BJ (cell line): Measurements from ENCODE around the gene MAPKAPK2. TPM values are rescaled to one million over a fixed set of nuclear protein-coding genes. Genes with fewer than 3 reads are reported as not detected.

ENCODE experiments used
- CTCF ChIA-PET: fragments of 350-600 bp; formaldehyde crosslinking; extraction: SDS; loops from one replicate; lab custom pipeline; 2021; ENCODE audit warnings: antibody characterized with exemption, inconsistent platforms; lab: Yijun Ruan, JAX
- POLR2A ChIA-PET: fragments of 300-600 bp; sonication (Branson Sonifier 250); formaldehyde crosslinking; extraction: SDS; loops from one replicate; lab custom pipeline; 2021; ENCODE audit warnings: antibody characterized with exemption; lab: Charles Lee
- DNase-seq: peaks from one replicate; pipeline ENCODE4 v3.0.0-alpha.2; 2011; ENCODE audit warnings: low read depth
- H3K27me3 ChIP-seq: 2 replicates; pipeline ENCODE4 v1.6.0; 2011; ENCODE audit warnings: low read length; ENCODE audit not compliant: control insufficient read depth, insufficient read depth
- H3K36me3 ChIP-seq: 2 replicates; pipeline ENCODE4 v1.5.1; 2011; ENCODE audit warnings: low read length; ENCODE audit not compliant: control insufficient read depth, insufficient read depth
- H3K4me3 ChIP-seq: 2 replicates; pipeline ENCODE4 v1.5.1; 2011; ENCODE audit warnings: low read depth, mild to moderate bottlenecking, control low read depth, low read length
- CTCF ChIP-seq: IDR thresholded peaks from 2 replicates; pipeline ENCODE4 v1.5.1; 2011; ENCODE audit warnings: low read depth, mild to moderate bottlenecking, control low read depth, inconsistent platforms, low read length, moderate library complexity; ENCODE audit not compliant: insufficient read depth
- polyA plus RNA-seq: library from polyadenylated mRNA; depleted of rRNA; stranded (reverse); fragments of >200 nt; gene quantifications from 2 replicates; pipeline ENCODE4 v1.2.3, GENCODE V29; 2011

MAPKAPK2 gene
- polyA plus RNA-seq, 1 experiment = 80.1 TPM

- H3K4me3 ChIP-seq = no peak overlapping the region
- no peak for TF ChIP-seq CTCF
- ChIA-PET CTCF (interaction anchor here (1.0 to 3.1 kb wide), 3 partner anchors 15 to 171 kb away, joined by 3 to 20 read pairs (median 6); no protein-coding TSS in a partner anchor), POLR2A (interaction anchor here (0.6 kb wide), 1 partner anchor 91 kb away, joined by 3 read pairs; no protein-coding TSS in a partner anchor)
- no peaks in the 10 kb centered on the region for H3K27me3 ChIP-seq
- H3K36me3 ChIP-seq = no peaks in the 10 kb centered on the region
- DNase-seq = no peak
Measured at GRCh38 chr1:206741142-206741701, 56.5 kb downstream of the MAPKAPK2 start.

- Histone ChIP-seq H3K36me3 (no peaks in the 10 kb centered on the region), H3K4me3 (no peak overlapping the region), H3K27me3 (no peaks in the 10 kb centered on the region)
- no peak for DNase-seq
- CTCF ChIA-PET = interaction anchor here (0.6 to 2.6 kb wide), 3 partner anchors 8 to 169 kb away, joined by 3 to 11 read pairs (median 3); no protein-coding TSS in a partner anchor
- no peak for TF ChIP-seq CTCF
- POLR2A ChIA-PET = no interaction called here
Measured at GRCh38 chr1:206742719-206743383, 58.1 kb downstream of the MAPKAPK2 start.

- Histone ChIP-seq H3K27me3 (no peaks in the 10 kb centered on the region), H3K4me3 (no peak overlapping the region), H3K36me3 (no peaks in the 10 kb centered on the region)
- DNase-seq = no peak
- CTCF ChIA-PET = interaction anchor here (0.6 to 2.6 kb wide), 7 partner anchors 9 to 167 kb away, joined by 3 to 11 read pairs (median 5); no protein-coding TSS in a partner anchor
- no peak for TF ChIP-seq CTCF
- POLR2A ChIA-PET = no interaction called here
Measured at GRCh38 chr1:206744683-206745082, 60.0 kb downstream of the MAPKAPK2 start.

GRCh38 chr1:206745301-206745700, 60.6 kb downstream of the MAPKAPK2 start:
- ChIA-PET CTCF (interaction anchor here (0.6 to 2.6 kb wide), 5 partner anchors 9 to 167 kb away, joined by 4 to 11 read pairs (median 6); no protein-coding TSS in a partner anchor), POLR2A (no interaction called here)
- H3K36me3 ChIP-seq = no peaks in the 10 kb centered on the region
- H3K4me3 ChIP-seq = no peak overlapping the region
- TF ChIP-seq CTCF = no peak
- H3K27me3 ChIP-seq = no peaks in the 10 kb centered on the region
- no peak for DNase-seq

GRCh38 chr1:206748348-206749030, 63.8 kb downstream of the MAPKAPK2 start:
- ChIA-PET POLR2A (no interaction called here), CTCF (interaction anchor here (0.7 to 1.8 kb wide), 10 partner anchors 9 to 84 kb away, joined by 3 to 6 read pairs (median 4); no protein-coding TSS in a partner anchor)
- Histone ChIP-seq H3K27me3 (no peaks in the 10 kb centered on the region), H3K4me3 (no peak overlapping the region), H3K36me3 (no peaks in the 10 kb centered on the region)
- TF ChIP-seq CTCF = no peak
- DNase-seq = no peak
